Cortex of kidney (tissue), 1 donor: Measurements from ENCODE around the gene ZRANB3.
"Not testable (repeated sequence)": the region's sequence is repeated elsewhere in the genome, so short reads cannot be mapped to it uniquely, and the experiment has no call there.

Experiments
- DNase-seq: peaks from one replicate; lab custom pipeline; 2025; lab: John Stamatoyannopoulos, UW

The ZRANB3 gene

DNA sequence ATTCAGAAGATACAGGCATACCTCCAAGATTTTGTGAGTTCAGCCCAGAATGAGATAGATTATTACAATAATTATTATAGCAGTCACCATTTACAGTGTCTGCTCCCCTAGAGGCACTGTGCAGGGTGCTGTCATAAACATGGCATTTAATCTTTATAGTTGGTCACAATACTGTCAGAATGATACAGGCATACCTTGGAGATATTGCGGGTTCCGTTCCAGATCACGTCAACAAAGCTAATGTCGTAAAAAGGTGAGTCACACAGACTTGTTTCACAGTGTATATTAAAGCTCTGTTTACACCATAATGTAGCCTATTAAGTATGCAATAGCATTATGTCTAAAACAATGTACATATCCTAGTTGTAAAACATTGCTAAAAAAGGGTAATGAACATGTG is 45.6 kb downstream of the ZRANB3 start:
- no peak for DNase-seq

DNA sequence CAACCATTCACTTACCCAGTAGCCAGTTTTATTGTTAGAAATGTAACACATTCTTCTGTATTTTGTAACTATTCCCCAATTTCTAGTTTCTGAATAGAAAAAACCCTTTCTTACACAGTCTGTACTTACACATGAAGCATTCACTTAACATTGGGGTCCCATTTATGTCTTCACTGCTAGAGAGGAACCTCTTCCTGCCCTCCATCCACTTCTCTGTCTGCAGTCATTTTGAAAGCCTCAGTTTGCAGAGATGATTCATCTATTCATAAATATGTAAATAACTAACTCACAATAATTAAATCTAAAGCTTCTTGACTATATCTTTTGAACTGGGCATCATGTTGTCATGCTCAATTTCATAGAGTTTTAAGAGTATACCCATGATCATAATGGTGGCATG is 55.9 kb downstream of the ZRANB3 start:
- DNase-seq = no peak

DNA sequence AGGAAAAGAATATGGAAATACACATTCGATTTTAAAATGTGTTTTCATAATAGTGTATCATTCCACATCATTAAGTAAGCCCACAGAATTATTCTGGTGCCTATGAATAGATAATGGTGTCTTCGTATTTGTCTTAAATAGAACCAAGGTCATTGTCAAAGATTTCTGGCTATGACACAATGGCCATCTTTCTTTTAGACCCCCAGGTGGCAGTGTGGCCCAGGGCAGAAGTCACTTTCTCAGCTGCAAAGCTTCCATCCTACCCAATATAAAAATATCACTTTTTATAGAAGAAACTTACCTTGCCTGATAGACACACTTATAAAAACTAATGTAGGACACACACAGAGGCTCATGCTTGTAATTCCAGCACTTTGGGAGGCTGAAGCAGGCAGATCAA is 57.5 kb downstream of the ZRANB3 start:
- no peak for DNase-seq

DNA sequence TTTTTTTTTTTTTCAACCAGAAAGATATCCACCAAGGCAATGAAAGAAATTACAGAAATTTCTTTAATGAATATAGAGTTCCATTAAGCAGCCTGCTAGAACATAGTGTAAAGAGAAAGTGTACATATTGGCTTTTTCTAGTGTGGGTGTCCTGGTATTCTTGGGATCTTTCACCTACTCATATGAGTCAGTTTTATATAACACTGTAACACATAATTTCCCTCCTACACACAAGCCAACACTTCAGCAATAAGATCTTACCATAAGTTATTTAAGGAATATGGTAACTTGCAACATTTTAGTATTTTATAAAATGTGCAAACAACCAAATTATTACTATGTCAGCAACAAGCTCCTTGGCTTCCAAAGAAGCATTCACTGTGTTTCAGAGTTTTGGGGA is 59.9 kb downstream of the ZRANB3 start:
- DNase-seq = no peak

DNA sequence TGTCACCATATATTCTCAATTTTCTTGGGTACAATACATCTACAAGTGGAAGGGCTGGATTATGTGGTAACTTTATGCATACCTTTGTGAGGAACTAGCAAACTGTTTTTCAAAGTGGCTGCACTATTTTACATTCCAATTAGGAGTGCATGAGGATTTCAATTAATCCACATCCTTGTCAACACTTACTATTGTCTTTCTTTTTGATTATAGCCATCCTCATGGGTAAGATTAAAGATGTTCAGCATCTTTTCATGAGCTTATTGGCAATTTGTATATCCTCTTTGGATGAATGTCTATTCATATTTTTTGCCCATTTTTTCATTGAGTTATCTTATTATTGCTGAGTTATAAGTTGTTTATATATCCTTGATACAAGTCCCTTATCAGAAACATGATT is 73.7 kb downstream of the ZRANB3 start:
- no peak for DNase-seq

DNA sequence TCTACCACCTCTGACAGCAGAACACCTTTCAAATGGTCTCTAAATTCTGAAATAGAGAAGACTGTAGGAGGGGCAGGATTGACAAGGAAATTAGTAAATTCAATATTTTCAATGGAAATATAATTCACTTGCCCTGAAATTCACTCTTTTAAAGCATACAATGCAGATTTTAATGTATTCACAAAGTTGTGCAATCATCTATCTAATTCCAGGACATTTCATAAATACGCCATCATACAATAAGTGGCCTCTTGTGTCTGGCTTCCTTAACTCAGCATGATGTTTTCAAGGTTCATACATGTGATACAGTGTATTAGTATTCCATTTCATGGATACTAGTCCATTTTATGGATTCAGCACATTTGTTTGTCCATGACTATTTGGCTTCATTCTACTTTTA is 74.2 kb downstream of the ZRANB3 start:
- no peak for DNase-seq

DNA sequence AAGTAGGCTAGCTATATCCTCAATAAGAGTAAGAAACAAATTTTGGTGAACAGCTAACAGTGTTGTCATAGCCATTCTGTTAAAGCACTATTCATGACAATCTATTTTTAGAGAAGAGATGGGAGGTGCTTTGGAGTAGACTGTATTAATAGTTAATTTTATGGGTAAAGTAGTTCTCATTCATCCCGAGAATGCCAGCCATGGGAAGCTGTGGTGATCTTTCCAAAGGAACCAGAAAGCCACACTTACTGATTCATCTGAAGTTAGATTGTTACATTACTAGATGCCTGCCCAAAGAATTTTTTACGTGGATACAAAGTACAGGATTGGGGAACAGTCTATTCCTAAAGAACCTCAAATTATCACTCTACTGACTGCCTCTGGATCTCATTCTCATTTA is 74.6 kb downstream of the ZRANB3 start:
- DNase-seq = no peak

DNA sequence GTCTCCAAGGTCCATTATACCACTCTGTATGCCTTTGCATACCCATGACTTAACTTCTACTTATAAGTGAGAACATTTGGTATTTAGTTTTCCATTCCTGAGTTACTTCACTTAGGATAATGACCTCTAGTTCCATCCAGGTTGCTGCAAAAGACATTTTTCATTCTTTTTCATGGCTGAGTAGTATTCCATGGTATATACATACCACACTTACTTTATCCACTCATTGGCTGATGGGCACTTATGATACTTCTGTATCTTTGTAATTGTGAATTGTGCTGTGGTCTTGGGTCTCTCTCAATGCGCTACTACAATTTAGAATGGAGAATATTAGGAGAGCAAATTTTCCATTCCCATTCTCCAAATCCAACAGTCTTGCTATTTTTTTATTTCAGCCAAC is 76.4 kb downstream of the ZRANB3 start:
- no peak for DNase-seq

DNA sequence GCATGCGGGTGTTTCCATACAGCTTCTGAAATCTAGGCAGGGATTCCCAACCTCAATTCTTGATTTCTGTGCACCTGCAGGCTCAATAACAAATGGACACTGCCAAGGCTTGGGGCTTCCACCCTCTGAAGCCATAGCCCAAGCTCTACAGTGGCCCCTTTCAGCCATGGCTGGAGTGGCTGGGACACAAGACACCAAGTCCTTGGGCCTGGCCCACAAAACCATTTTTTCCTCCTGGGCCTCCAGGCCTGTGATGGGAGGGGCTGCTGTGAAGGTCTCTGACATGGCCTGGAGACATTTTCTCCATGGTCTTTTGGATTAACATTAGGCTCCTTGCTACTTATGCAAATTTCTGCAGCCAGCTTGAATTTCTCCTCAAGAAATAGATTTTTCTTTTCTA is 78.0 kb downstream of the ZRANB3 start:
- DNase-seq = not testable (repeated sequence)

DNA sequence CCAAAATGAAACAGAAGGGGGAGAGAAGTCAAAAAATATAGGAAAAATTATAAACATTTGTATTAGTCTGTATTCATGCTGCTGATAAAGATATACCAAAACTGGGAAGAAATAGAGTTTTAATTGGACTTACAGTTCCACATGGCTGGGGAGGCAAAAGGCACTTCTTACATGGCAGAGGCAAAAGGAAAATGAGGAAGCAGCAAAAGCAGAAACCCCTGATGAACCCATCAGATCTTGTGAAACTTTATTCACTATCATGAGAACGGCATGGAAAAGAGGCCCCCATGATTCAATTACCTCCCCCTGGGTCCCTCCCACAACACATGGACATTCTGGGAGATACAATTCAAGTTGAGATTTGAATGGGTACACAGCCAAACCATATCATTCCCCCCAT is 79.1 kb downstream of the ZRANB3 start:
- DNase-seq = no peak

DNA sequence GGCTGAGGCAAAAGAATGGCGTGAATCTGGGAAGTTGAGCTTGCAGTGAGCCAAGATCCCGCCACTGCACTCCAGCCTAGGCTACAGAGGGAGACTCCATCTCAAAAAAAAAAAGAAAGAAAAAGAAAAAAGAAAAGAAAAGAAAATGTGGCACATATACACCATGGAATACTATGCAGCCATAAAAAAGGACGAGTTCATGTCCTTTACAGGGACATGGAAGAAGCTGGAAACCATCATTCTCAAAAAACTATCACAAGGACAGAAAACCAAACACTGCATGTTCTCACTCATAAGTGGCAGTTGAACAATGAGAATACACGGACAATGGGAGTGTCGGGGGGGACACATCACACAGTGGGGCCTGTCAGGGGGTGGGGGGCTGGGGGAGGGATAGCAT is 88.0 kb downstream of the ZRANB3 start:
- not testable (repeated sequence) for DNase-seq

DNA sequence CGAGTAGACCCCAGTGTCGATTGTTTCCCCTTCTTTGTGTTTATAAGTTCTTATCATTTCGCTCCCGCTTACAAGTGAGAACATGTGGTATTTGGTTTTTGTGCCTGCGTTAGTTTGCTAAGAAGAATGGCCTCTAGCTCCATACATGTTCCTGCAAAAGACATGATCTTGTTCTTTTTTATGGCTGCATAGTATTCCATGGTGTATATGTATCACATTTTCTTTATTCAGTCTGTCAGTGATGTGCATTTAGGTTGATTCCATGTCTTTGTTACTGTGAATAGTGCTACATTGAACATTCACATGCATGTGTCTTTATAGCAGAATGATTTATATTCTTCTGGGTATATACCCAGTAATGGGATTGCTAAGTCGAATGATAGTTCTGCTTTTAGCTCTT is 95.9 kb downstream of the ZRANB3 start:
- not testable (repeated sequence) for DNase-seq

DNA sequence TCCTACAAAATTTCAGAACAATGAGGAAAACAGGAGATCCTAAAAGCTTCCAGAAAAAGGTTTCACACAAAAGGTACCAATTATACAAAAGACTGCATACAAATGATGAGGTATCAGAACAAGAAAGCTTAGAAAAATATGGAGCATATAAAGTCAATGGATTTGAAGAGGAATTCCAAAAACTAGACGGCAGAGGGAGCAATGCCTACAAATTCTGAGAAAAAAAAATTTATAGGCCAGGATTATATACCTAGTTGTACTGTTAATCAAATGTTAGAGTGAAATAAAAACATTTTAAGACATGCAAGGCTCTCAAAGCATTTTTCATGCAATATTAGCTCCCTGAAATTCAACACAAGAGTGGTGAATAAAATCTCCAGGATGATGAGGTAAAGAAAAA is 106.2 kb downstream of the ZRANB3 start:
- no peak for DNase-seq

DNA sequence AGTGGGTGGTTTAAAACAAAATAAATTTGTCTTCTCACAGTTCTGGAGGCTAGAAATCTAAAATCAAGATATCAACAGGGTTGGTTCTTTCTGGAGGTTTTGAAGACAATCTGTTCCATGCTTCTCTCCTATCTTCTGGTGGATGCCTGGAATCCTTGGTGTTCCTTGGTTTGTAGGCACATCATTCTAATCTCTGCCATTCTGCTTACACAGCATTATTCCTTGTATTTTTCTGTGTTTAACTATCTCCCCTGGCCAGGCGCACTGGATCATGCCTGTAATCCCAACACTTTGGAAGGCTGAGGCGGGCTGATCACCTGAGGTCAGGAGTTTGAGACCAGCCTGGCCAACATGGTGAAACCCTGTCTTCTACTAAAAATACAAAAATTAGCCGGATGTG is 108.1 kb downstream of the ZRANB3 start:
- no peak for DNase-seq

DNA sequence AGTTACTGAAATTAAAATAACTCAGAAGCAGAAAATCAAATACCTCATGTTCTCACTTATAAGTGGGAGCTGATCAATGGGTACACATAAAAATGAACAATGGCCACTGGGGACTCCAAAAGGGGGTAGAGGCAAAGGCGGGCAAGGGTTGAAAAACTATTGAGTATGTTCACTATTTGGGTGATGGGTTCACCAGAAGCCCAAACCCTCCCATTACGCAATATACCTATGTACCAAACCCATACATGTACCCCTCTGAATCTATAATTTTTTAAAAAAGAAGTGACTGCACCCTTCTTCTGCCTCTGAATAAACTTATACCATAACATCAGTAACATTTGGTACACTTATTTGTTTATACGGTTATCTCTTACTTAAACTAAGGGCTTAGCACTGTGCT is 119.4 kb downstream of the ZRANB3 start:
- no peak for DNase-seq

DNA sequence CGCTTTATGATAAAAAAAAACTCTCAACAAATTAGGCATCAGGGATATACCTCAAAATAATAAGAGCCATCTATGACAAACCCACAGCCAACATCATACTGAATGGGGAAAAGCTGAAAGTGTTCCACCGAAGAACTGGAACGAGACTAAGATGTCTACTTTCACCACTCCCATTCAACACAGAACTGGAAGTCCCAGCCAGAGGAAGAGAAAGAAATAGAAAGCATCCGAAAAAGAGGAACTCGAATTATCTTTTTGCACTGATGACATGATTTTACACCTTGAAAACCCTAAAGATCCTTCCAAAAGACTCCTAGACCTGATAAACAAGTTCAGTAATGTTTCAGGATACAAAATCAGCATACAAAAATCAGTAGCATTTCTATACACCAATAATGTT is 121.6 kb downstream of the ZRANB3 start:
- no peak for DNase-seq

DNA sequence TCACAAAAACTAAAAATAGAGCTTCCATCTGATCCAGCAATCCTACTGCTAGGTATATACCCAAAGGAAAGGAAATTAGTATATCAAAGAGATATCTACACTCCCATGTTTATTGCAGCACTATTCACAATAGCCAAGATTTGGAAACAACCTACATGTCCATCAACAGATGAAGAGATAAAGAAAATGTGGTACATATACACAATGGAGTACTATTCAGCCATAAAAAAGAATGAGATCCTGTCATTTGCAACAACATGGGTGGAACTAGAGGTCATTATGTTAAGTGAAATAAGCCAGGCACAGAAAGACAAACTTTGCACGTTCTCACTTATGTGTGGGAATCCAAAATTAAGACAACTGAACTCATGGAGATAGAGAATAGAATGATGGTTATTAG is 134.8 kb downstream of the ZRANB3 start:
- not testable (repeated sequence) for DNase-seq

DNA sequence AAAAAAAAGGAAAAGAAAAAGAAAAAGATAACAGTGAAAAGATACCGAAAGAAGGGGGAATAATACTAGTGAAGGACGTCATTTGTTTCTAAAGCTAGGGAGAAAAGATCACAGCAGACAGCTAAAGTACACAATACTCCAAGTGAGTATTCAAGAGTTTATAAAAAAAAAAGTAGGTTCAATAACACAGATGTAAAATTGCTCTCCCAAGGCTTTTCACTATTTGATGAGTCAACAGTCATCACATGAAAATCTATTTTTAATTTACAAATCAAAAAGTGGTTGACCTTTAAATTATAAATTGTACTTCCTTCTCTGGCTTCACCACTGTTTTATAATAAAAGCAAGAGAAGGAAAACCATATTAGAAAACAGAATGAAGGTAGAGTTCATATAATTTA is 144.0 kb downstream of the ZRANB3 start:
- no peak for DNase-seq

DNA sequence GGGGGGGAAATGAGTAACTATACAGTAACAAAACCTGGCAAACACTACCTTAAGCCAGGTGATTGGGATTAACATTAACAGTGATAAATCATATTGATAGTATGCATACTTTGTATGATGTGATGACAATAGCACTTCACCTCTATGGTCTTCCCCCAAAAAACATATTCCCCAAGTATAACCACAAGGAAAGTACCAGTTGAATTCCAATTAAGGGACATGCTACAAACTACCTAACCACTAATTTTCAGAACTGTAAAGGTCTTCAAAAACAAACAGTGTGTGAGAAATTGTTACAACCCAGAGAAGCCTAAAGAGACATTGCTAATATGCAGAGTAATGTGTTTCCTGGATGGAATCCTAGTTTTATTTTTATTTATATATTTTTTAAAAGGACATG is 152.4 kb downstream of the ZRANB3 start:
- DNase-seq = no peak

DNA sequence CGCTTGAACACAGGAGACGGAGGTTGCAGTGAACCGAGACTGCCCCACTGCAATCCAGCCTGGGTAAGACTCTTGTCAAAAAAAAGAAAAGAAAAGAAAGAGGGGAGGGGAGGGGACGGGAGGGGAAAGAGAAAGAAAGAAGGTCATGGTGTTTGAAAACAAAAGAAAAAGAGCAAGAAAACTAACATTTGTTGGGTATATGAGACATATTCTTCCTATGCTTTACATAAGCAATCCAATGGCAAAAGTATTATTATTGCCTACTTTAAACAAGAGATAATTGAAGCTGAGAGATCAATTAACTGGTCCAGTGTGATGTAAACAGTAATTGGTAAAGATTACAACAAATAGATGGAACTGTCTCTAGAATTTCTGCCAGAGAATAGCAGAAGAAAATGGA is 157.3 kb downstream of the ZRANB3 start:
- DNase-seq = no peak

DNA sequence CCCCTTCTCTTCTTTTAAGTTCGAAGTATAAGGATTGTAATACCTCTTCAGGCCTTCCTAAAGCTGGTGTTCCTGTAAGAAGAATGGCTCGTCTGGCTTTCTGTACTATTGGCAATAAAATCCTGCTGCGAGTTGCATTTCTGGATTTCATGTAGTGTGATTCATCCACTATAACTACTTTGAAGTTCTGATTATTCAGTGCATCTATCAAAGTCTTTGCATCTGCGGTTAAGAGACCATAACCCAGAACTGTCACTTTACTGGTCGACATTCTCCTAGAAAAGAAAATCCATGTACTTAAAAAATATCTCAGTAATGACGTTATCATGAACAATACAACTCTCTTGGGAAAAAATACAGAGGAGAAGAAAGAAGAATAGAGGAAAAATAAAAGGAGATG is 181.1 kb downstream of the ZRANB3 start:
- DNase-seq = no peak

DNA sequence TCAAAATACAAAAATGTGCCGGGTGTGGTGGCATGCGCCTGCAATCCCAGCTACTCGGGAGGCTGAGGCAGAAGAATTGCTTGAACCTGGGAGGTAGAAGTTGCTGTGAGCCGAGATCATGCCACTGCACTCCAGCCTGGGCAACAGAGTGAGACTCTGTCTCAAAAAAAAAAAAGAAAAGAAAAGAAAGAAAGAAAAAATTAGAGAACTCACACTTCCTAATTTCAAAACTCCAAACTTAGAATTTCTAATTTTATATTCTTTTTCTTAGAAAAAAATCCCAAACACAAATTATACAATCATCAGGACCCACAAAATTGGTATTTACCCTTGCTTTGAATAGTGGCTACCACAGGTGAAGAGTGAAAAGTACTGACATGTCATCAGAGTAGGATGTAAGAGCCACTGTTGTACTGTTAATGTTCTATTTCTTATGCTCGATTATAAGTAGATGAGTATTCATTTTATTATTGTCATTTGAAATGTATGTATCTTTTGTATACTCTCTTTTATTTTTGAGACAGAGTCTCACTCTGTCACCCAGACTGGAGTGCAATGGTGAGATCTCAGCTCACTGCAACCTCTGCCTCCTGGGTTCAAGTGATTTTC is 182.8 kb downstream of the ZRANB3 start:
- DNase-seq = not testable (repeated sequence)

DNA sequence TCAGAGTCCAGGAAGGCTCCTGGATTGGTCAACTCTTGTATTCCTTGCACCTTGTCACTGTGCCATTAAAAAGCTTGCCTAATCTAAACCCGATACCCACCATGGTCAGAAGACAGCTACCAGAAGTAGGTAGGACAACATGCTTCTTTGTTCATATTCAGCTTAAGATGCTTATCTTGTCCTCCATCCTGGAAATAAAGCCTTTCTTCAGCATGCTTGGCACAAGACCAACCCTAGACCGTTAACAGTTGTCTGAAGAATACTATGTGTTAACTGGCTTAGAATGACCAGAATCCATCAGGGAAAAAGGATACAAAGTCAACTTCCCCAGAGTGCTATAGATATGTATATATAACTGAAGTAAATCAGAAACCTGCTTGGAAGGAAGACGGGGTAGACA is 193.9 kb downstream of the ZRANB3 start:
- no peak for DNase-seq

DNA sequence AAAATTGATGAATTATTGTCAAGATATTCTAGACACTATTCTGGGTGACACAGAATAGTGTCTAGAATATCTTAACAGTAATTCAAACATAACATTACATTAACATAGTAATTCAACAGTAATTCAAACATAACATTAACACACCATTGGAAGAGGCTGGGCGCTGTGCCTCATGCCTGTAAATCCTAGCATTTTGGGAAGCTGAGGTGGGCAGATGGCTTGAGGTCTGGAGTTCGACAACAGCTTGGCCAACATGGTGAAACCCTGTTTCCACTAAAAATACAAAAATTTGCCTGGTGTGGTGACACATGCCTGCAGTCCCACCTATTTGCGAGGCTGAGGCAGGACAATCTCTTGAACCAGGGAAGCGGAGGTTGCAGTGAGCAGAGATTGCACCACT is 195.8 kb downstream of the ZRANB3 start:
- DNase-seq = no peak

DNA sequence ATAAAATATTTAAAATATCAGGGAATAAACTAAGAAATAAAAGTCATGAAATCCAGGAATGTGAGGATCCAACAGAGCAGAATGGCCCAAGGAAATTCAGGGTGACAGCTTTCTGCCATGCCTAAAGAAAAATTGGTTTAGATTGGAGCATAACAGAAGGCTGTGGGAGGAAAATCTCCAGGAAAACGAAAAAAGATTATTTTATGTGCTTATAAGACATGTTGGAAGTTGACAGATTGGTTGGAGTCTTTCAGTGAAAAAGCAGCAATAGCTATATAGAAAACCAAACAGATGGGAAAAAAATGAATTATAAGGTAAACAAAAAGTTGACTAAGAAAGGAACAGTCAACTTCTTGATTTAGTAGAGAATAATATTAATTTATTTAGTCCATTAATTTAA is 203.9 kb downstream of the ZRANB3 start:
- no peak for DNase-seq
